SIG-M5 treated with dmso at 0.1 percent for 504 hours (cell line): ENCODE data around the gene C6orf89.
"Not testable (repeated sequence)": the region's sequence is repeated elsewhere in the genome, so short reads cannot be mapped to it uniquely, and the experiment has no call there.

Experiments used
- DNase-seq: peaks from one replicate; lab custom pipeline; 2025; ENCODE audit not compliant: unreplicated experiment; lab: John Stamatoyannopoulos, UW

Gene C6orf89

DNA sequence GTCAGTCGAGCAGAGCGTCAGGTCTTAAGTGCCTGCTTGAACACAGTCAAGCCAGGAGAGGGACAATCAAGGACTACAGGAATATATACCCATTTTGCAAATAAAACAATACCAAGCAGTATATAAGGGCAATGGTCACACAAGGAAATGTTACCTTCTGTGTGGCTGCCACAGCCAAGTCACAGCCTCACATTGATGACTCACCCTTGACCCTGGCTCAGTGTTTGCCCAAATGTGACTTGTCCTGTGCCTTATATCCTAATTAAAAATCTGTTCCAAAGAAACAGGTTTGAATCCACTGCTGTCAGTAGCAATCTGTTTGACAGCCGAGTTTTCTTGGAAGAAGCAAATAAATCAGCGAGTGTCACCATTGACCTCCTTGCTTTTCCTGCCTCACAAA lies 34.3 kb downstream of the C6orf89 start:
- DNase-seq, result no peak

DNA sequence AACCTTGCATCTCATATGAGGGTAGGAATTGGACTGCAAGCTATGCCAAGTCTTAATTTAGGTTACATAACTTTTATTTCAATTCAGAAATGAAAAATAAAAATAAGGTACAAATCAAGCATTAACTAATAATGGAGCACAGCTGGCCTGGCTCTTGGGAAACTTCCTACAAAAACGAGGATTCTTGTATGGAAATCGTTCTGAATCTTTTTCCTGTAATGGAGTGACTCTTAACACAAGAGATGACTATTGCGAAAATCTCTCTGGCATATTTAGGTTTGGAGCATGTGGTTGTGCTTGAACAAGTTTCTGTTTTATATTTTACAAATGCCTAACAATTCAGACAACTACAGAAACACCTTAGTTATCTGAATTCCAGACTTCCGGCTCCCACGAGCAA lies 34.8 kb downstream of the C6orf89 start:
- no peak for DNase-seq

DNA sequence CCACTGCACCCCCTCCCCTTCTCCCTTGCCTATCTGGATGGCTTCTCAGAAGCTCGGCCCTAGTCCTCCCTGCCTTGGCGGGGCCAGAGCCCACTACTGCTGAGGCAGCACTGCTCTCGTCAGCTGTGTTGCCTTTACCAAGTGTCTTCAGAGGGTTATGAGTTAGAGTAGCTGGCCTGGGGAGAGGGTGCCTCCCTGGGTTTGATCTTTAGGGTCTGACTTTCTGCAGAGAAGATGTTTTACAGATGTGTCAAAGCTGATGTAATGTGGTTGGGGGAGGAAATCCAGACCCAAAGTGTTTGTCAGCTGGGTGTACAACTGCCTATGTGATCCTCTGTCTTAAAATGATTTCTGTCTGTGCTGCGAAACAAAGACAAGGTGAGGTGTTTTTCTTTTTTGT lies 38.4 kb downstream of the C6orf89 start:
- DNase-seq, result no peak

DNA sequence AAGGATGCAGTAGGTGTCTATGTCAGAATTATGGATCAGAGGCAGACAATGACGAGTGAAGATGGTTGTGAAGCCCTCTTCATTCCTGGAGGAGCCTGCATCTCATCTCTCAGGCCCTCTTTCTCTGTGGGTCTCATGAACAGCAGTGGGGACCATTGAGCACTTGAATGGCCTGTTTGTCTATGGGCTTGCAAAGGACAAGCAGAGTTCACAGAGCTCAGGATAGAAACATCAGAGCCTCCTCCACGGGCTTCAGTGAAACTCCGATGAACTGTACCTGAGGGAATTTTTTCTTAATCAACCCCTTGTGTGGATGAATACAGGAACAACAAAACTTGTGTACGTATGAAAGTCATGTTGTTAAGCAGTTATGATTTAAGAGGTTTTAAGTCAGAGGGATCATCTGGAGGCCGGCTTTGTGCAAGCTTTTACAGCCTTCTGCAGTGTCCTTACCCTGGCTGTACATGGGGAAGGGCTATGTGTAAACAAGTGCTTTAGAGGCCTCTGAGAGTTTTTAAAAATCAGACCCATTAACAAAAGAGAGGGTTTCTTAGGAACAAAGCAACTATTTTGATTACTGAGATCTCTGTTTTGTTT lies 39.1 kb downstream of the C6orf89 start:
- DNase-seq, result no peak

DNA sequence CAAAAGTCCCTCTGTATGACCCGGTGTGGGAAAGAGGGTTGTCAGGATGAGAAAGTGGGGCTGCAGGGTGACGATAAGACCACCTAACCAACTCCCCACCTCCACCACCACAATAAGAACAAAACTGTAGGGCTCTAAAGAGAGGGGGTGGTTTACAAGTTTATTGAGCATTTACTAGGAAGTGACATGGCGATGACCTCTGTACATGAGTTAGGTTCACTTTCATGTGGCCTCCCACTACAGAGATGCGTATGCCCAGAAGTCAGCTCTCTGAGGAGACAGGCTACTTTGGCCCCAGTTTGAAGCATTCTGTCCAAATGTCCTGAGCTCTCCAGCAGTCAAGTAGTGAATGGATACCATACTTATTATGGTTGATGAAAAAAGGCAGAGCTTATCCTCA lies 40.1 kb downstream of the C6orf89 start:
- no peak for DNase-seq

DNA sequence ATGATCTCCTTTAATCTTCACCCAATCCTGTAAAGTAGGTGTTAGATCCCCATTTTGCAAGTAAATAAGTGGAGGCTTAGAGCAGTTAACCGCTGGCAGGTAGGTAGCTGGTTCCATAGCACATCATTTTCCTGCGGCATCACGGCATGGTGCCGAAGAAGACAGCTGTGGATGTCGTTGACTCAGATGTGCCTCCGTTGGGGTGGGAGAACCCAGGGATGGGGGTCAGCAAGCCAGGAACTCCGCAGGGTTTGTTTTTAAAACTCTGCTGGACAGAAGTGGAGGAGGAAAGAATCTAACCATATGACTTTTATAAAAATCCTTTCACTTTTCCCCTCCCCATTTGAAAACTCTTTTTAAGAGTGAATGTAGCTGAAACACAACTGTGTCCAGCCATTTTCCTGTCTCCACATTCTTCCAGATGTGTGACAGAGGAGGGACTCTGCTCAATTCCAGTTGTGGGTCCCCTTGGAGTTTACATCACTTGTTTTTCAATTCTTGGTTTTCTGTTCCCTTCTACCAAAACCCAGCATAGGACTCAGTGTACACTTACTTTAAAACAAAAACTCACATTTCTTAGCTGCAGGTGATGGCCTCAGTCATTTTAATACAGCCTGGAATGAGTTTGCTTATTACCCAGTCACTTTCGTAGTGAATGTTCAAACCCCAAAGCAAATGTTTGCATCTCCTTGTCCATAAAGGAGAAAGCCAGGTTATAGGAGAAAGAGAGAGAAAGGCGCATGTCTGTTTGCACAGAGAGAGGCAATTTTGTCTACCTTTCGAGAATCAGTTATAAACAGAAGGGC lies 41.2 kb downstream of the C6orf89 start:
- no peak for DNase-seq

DNA sequence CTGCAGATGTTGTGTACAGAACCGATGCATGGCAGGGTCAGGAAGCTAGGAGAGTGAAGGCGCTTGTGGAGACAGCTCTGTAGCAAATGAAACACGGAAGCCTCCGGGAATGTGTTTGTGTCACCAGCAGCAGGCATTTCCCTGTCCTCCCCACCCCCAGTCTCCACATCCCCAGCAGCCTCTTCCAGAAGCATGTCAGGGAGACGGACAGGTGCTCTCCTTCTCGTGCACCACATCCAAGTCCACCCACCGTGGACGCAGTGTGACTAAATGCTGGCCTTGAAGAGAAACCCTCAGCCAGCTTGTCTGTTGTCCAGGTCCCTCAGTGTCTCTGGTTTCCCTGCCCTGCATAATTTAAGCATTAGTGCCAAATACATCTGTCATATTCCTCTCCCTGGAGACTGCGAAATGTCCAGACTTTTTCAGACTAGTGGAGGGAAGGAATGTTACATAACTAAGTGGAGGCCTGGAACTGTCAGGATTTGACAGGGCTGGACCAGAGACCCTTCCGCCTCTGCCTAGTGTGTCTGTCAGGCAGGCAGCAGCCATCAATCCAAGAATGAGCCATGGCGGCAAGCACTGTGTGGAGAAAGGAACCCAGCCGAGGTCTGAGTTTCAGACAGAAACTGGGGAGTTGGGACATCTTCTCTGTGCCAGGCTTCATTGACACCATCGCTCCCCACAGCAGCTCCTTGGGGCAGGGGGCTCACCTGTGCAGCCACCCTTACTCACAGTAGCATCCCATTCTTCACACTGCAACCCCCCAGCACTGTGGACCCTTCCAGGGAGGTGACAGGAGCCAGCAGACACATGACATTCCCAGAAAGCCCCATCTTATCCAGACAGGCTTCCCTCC lies 42.2 kb downstream of the C6orf89 start:
- DNase-seq, result no peak

DNA sequence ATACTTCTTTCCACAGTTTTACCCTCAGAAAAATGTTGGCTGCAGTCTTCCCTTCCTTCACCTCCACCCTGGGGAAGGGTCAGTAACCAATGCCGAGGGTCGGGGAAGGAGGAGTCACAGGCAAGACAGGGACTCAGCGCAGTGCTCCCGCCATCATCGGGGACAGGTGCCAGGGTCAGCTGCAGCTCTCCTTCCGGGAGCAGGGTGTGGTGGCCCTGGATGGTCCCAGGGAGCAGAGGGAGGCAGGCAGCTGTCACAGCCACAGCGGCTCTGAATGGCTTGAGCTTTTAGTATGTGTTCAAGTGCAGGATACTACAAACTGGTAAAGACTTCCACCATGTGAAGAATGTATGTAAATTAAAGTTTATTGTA lies 42.8 kb downstream of the C6orf89 start:
- no peak for DNase-seq

DNA sequence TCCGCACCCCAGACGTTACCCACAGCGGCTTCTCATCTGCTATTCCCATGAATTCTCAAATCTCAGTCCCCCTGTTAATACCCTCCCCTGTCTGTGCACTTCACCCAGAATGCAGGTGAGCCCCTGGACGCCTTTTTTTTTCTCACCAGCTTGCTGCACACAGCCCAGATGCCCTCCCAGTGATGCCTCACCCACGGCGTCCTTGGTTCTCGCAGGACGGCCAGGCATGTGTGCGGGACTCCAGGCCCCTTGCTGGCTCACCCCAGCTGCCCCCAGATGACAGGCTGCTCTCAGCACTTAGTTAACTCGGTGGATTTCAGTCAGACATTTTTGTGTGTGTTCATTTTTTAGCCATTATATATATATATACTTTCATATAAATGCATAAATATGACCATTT lies 43.4 kb downstream of the C6orf89 start:
- DNase-seq, result no peak

DNA sequence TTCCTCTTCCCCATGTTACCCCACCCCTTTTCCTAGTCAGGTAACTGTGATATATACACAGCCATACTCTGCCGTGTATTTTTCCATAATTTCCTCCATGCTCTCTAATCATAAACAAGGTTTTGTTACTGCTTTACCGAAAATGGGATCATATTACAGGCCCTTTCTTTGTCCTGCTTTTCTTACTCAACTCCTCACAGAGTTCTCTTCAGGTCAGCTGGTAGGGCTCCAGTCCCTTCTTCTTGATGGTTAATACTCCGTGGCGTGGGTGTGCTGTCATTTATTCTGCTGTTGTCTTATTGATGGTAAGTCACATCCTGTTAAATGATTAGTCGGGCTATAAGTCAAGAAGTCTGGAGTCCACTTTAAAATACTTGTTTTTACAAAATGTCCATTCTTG lies 43.9 kb downstream of the C6orf89 start:
- no peak for DNase-seq

DNA sequence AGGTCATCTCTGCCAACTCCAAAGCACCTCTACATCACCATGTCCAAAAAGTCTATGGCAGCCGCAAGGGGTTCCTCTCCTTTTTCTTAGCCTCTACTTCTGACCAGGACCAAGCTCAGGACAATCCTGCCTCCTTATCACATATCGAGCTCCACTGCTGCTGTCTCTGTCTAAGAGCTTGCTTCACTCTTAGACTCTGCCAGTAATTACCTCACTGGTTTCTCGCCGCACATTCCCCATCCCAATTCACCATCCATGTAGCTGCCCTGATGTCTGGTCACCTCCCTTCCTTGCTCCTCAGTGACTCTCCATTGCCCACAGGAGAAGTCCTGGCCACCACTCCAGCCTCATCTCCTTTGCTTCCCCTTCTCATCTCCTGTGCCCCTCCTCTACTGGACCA lies 44.7 kb downstream of the C6orf89 start:
- DNase-seq, result no peak

DNA sequence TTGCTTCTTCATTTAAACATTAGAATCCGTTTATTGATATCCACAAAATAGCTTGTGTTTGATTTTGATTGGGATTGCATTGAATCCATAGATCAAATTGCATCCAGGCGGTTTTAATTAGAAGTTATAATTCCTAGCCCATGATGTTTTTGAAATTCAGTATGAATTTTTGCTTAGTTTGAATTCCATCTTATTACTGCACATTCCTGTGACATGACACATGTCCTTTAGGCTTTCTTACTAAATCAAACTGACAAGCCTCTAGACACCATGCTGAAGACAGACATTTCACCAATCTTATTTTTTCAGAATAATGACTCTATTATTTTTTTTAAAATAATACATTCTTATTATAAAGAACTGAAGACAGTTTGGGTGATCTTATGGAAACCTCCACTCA lies 47.4 kb downstream of the C6orf89 start:
- no peak for DNase-seq

DNA sequence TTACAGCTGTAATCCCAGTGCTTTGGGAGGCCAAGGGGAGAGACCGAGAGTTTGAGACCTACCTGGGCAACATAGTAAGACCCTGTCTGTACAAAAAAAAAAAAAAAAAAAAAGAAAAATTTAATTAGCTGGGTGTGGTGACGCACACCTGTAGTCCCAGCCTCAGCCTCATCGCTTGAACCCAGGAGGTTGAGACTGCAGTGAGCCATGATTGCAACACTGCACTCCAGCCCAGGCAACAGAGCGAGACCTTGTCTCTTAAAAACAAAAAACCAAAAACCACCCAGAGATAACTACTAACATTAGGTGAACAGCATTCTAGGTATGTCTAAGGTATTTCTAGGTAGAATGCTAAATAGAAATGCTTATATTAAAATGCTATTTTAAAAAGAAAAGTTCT lies 47.8 kb downstream of the C6orf89 start:
- DNase-seq, result no peak

DNA sequence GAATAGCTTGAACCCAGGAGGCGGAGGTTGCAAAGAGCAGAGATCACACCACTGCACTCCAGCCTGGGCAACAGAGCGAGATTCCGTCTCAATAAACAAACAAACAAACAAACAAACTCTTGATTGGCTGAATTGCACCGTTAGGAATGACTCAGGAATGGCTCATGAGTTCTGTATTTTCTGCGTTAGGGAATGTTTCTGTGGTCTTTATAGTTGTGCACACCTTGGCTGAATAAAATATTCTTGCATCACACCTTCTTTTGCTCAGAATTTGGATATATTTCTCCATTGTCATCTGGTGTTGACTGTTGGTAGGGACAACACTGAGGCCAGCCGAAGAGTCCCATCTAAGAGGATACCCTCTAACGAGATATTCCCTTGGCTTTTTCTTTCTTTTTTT lies 49.1 kb downstream of the C6orf89 start:
- no peak for DNase-seq

DNA sequence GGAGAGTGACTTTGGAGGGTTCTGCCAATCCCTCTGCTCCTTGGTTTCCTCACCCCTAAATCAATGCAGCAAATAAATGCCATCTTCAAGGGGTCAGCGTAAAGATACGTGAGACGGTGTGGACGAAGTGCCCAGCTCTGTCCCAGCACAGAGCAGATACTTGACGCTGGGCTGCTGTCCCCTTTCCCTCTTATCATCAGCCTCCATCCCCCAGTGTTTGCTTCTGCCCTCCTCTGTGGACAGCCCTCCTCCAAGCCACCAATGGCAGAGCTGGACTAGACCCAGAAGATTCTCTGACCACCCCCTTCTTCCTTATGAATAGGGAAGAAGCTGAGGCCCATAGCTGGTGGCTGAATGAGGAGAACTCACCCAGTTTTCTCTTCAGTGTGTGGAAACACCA lies 51.1 kb downstream of the C6orf89 start:
- DNase-seq, result no peak

DNA sequence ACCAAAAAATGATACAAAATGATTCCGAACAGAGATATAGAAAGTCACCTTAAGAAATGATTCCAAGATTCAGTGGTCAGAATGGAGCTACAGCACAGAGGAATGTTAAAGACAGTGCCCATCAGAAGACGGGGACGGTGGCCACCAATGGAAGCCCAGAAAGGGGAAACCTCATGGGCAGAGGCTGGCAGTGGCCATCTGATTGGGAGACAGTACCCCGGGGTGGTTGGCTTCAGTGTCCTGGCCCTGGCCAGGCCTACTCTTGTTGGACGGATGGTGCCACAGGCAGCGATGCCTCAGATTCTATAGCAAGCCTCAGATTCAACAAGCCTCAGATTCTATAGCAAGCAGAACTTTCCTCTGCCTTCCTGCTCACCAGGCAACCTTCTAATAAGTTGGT lies 52.1 kb downstream of the C6orf89 start:
- DNase-seq, result no peak

DNA sequence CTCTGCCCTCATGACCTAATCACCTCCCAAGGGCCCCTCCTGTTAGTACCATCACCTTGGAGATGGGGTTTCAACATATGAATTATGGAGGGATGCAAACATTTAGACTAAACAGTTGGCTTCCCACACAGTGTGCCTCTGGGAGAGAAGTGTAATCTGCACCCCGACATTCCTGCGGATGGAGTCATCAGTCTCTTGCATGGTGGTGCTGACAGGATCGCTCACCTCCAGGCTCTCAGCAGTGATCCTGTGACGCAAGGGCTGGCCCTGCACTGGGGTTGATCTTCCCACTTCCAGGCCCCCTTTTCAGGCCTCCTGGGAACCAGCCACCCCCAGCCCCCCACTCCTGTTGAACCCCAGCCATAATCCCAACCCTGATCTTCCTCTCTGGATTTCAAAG lies 52.8 kb downstream of the C6orf89 start:
- no peak for DNase-seq

DNA sequence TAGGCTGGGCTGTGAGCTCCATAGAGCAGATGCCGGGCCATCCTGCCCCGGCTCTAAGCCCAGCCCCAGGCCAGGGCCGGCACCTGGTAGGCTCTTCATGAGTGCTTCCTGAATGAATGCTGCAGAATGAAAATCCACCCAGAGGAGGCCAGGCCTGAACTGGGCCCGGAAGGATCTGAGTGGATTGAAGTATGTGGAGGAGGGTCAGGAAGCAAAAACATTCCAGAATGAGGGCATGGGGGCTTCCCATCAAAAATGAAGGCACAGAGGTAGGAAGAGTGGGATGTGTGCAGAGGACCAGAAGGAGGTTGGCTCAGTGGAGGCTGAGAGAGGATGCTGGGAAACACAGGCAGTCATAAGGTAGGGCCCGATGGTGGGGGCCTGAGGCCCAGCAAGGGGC lies 53.3 kb downstream of the C6orf89 start:
- not testable (repeated sequence) for DNase-seq

DNA sequence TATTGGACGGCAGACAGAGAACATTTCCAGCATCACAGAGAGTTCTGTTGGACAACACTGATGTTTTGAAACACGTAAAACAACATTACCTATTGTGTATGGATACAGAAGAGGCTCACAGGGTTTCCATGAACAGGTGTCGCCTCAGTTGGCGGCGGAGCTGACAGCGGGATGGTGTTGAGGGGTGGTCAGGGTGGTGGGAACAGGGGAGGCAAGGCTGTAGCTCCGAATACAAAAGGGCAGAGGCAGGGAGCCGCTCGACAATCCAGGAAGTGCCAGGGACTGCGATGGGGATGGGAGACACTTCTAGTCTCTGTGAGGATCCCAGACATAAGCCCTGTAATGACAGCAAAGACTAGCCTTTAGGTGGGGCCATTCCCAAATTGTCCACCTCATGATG lies 54.3 kb downstream of the C6orf89 start:
- no peak for DNase-seq

DNA sequence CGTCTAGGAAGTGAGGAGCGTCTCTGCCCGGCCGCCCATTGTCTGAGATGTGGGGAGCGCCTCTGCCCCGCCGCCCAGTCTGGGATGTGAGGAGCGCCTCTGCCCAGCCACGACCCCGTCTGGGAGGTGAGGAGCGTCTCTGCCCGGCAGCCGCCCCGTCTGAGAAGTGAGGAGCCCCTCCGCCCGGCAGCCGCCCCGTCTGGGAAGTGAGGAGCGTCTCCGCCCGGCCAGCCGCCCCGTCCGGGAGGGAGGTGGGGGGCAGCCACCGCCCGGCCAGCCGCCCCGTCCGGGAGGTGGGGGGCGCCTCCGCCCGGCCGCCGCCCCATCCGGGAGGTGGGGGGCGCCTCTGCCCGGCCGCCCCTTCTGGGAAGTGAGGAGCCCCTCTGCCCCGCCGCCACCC lies 55.8 kb downstream of the C6orf89 start:
- DNase-seq, result not testable (repeated sequence)

DNA sequence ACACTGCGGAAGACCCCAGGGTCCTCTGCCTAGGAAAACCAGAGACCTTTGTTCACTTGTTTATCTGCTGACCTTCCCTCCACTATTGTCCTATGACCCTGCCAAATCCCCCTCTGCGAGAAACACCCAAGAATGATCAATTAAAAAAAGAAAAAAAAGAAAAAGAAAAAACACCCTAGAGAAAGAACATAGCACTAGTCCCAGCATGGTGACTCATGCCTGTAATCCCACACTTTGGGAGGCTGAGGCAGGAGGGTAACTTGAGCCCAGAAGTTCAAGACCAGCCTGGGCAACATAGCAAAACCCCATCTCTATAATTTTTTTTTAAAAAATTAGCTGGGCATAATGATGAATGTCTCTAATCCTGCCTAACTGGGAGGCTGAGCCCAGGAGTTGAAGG lies 56.6 kb downstream of the C6orf89 start:
- DNase-seq, result not testable (repeated sequence)

DNA sequence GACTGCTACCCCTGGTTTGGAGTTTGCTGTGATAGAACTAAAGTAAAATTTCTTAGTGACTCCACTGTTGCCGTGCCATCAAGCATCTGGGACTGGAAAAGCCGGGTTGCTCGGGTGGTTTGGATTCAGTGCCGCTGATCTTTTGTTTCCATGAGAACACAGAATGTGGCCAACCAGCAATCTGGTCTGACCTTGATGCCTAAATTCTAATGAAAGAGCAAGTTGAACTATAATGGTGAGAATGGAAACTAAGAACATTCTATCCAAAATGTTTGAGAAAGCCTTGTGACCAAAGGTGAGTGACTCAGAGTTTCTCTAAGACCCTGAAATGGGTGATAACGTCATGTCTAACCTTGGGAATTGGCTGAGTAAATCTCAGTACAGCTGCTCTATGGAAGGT lies 58.9 kb downstream of the C6orf89 start:
- DNase-seq, result no peak
